OCI-LY7 (cell line): ENCODE measurements around the gene GRIA1. TPM values are rescaled to one million over a fixed set of nuclear protein-coding genes. Genes with fewer than 3 reads are reported as not detected.

Experiments
- BruUV-seq: library from RNA; stranded (reverse); fragments of 400-500 nt; replicated peaks from 2 replicates; lab custom pipeline; 2021; lab: Mats Ljungman, UMichigan
- CTCF ChIA-PET: fragments of 300-600 bp; sonication (Branson Sonifier 250); formaldehyde crosslinking; loops from one replicate; lab custom pipeline; 2022; ENCODE audit warnings: antibody characterized with exemption; ENCODE audit not compliant: unreplicated experiment; lab: Charles Lee
- POLR2A ChIA-PET: fragments of 300-600 bp; sonication (Branson Sonifier 250); formaldehyde crosslinking; loops from one replicate; lab custom pipeline; 2022; ENCODE audit warnings: antibody characterized with exemption; lab: Charles Lee
- DNase-seq: peaks from one replicate; pipeline ENCODE4 v3.0.0-alpha.2; 2015; ENCODE audit warnings: low spot score
- H2AFZ ChIP-seq: fragments of 200-600 bp; sonication (generic), shearing (Covaris generic); 2 replicates; pipeline ENCODE4 v1.6.1; 2014; ENCODE audit warnings: mild to moderate bottlenecking, antibody characterized with exemption, low read length, moderate library complexity
- H3K27ac ChIP-seq: fragments of 200-600 bp; sonication (generic); 2 replicates; pipeline ENCODE4 v1.5.1; 2014; ENCODE audit warnings: mixed run types, low read depth, mild to moderate bottlenecking, moderate library complexity, low read length, inconsistent platforms; ENCODE audit not compliant: poor library complexity, severe bottlenecking
- H3K36me3 ChIP-seq: fragments of 200-600 bp; sonication (generic); 2 replicates; pipeline ENCODE4 v1.6.1; 2014; ENCODE audit warnings: mild to moderate bottlenecking, antibody characterized with exemption, low read length, moderate library complexity, mixed read lengths; ENCODE audit not compliant: insufficient read depth
- H3K4me1 ChIP-seq: fragments of 200-600 bp; sonication (generic); 2 replicates; pipeline ENCODE4 v1.5.1; 2014; ENCODE audit warnings: mild to moderate bottlenecking, low read length; ENCODE audit not compliant: insufficient read depth, poor library complexity, severe bottlenecking
- H3K4me2 ChIP-seq: fragments of 200-600 bp; sonication (generic); 2 replicates; pipeline ENCODE4 v1.6.1; 2014; ENCODE audit warnings: mild to moderate bottlenecking, low read length
- H3K4me3 ChIP-seq: fragments of 200-600 bp; sonication (generic); 2 replicates; pipeline ENCODE4 v1.5.1; 2014; ENCODE audit warnings: mild to moderate bottlenecking, low read depth, low read length; ENCODE audit not compliant: poor library complexity, severe bottlenecking
- H3K79me2 ChIP-seq: fragments of 200-600 bp; sonication (generic); 2 replicates; pipeline ENCODE4 v1.6.1; 2016; ENCODE audit warnings: low read depth, mild to moderate bottlenecking, low read length, moderate library complexity, mixed read lengths; ENCODE audit not compliant: insufficient read depth
- H3K9me2 ChIP-seq: fragments of 200-600 bp; sonication (generic); 2 replicates; pipeline ENCODE4 v1.6.1; 2016; ENCODE audit warnings: mild to moderate bottlenecking, low read length, mixed read lengths; ENCODE audit not compliant: insufficient read depth
- H3K9me3 ChIP-seq: fragments of 200-600 bp; sonication (generic); 2 replicates; pipeline ENCODE4 v1.6.1; 2014; ENCODE audit warnings: mild to moderate bottlenecking, mixed run types, low read length, mixed read lengths
- H4K20me1 ChIP-seq: fragments of 200-600 bp; sonication (generic); 2 replicates; pipeline ENCODE4 v1.6.1; 2014; ENCODE audit warnings: mild to moderate bottlenecking, antibody characterized with exemption, low read length, moderate library complexity, mixed read lengths; ENCODE audit not compliant: insufficient read depth
- EZH2phosphoT487 ChIP-seq: fragments of 200-600 bp; sonication (generic); IDR thresholded peaks from 2 replicates; pipeline ENCODE4 v1.6.1; 2018; ENCODE audit warnings: low read depth, borderline replicate concordance, mild to moderate bottlenecking, mixed run types, antibody characterized with exemption, low read length, moderate library complexity, mixed read lengths
- intact Hi-C: fragments of 100-400 bp; cut with micrococcal nuclease; formaldehyde crosslinking; loops from one replicate; pipeline ENCODE4 v1.10.0; 2022; ENCODE audit not compliant: unreplicated experiment
- total RNA-seq, 2 experiments: library from RNA; depleted of rRNA in 1 of 2; stranded (reverse); fragments of >200 nt in 1 of 2; shearing (Covaris generic) in 1 of 2; gene quantifications; 2 replicates each; pipeline ENCODE4 v1.2.3, GENCODE V29; 2014 to 2022
- TF ChIP-seq, protein P1 (sequence below): fragments of 200-600 bp; sonication (generic); conservative IDR thresholded peaks from 2 replicates; pipeline ENCODE4 v1.5.1; 2014; ENCODE audit warnings: mild to moderate bottlenecking, antibody characterized with exemption, low read length, moderate library complexity, mixed read lengths

Gene GRIA1
- total RNA-seq, 2 experiments from 2014 or later = not detected

DNA sequence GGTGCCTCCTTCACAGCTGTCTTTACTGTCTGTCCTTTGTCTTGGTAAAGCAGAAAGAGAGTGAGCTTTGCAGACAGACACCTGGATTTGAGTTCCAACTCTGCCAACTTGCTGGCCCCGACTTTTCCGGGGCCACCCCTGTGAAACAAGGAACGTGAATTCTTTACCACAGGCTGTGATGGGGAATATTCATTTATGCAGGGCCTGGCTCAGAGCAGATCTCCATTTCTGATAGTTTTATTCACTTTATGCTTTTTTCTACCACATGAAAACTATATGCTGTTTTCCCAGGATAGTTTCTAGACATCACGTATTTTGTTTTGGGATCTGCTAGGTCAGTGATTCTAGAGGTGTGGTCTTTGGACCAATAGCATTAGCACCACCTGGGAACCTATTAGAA lies 211.8 kb downstream of the GRIA1 start:
- intact Hi-C loops = no loop called here
- BruUV-seq = no TSS peak
- Histone ChIP-seq H2AFZ (no peak overlapping the region), H3K27ac (no peak overlapping the region), H3K79me2 (no peaks in the 10 kb centered on the region), H3K9me2 (no peaks in the 10 kb centered on the region), H3K4me1 (no peaks in the 10 kb centered on the region), H3K36me3 (no peaks in the 10 kb centered on the region), H3K4me3 (no peak overlapping the region), H3K9me3 (no peaks in the 10 kb centered on the region), H3K4me2 (no peak overlapping the region), H4K20me1 (no peaks in the 10 kb centered on the region)
- no peak for TF ChIP-seq EZH2phosphoT487
- TF ChIP-seq, protein P1, sequence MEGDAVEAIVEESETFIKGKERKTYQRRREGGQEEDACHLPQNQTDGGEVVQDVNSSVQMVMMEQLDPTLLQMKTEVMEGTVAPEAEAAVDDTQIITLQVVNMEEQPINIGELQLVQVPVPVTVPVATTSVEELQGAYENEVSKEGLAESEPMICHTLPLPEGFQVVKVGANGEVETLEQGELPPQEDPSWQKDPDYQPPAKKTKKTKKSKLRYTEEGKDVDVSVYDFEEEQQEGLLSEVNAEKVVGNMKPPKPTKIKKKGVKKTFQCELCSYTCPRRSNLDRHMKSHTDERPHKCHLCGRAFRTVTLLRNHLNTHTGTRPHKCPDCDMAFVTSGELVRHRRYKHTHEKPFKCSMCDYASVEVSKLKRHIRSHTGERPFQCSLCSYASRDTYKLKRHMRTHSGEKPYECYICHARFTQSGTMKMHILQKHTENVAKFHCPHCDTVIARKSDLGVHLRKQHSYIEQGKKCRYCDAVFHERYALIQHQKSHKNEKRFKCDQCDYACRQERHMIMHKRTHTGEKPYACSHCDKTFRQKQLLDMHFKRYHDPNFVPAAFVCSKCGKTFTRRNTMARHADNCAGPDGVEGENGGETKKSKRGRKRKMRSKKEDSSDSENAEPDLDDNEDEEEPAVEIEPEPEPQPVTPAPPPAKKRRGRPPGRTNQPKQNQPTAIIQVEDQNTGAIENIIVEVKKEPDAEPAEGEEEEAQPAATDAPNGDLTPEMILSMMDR = no peak
- ChIA-PET POLR2A (no interaction called here), CTCF (no interaction called here)
- no peak for DNase-seq

DNA sequence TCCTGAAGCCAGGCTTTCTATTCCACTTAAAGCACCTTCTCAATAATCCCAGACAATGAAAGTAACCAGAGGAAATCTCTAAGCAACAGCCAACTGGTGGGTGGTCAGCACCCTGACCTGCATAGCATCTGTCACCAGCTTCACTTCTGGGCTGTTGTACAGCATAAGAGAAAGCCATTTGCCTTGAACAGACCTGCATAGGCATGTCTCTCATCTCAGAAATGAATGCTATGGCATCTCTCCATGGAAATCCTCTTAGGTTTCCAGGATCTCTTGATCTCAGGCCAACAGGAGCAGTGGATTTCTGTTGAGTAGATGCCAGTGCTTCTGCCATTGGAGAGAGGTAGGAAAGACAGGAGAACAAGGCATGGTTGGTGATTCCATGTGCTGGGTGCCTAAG lies 213.6 kb downstream of the GRIA1 start:
- H3K9me2 ChIP-seq = no peaks in the 10 kb centered on the region
- BruUV-seq = no TSS peak
- no peak for TF ChIP-seq EZH2phosphoT487
- TF ChIP-seq, protein P1 = no peak
- no peak overlapping the region for H3K4me2 ChIP-seq
- no peaks in the 10 kb centered on the region for H3K4me1 ChIP-seq
- no peak overlapping the region for H2AFZ ChIP-seq
- no peaks in the 10 kb centered on the region for H4K20me1 ChIP-seq
- ChIA-PET CTCF (no interaction called here), POLR2A (no interaction called here)
- intact Hi-C loops = no loop called here
- no peaks in the 10 kb centered on the region for H3K36me3 ChIP-seq
- H3K79me2 ChIP-seq = no peaks in the 10 kb centered on the region
- DNase-seq = no peak
- no peak overlapping the region for H3K27ac ChIP-seq
- no peaks in the 10 kb centered on the region for H3K9me3 ChIP-seq
- no peak overlapping the region for H3K4me3 ChIP-seq

DNA sequence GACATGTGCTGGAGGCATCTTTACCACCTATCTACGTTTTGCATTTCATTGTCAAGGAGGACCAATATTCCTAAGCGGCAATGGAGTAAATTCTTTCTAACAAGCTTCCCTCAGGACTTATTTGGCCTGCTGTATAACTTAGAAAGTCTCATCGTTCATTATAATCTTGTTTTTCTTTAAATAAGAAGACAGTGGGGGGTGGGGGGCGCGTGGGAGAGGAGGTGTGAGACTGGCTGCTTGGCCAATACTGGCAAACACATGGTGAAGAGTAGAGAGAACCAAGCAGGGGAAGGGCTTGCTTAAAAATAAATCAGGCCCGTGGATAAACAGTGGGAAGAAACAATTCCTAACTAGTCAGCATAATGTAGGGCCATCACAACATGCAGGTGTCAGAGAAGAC lies 217.2 kb downstream of the GRIA1 start:
- H3K79me2 ChIP-seq = no peaks in the 10 kb centered on the region
- TF ChIP-seq EZH2phosphoT487 = no peak
- TF ChIP-seq, protein P1 = no peak
- H3K9me2 ChIP-seq = no peaks in the 10 kb centered on the region
- H4K20me1 ChIP-seq = no peaks in the 10 kb centered on the region
- no peak for DNase-seq
- peaks cover 7% of the 10 kb centered on the region for H3K4me1 ChIP-seq
- intact Hi-C loops = no loop called here
- no TSS peak for BruUV-seq
- CTCF ChIA-PET = no interaction called here
- no peaks in the 10 kb centered on the region for H3K9me3 ChIP-seq
- no peak overlapping the region for H3K4me3 ChIP-seq
- H3K4me2 ChIP-seq = no peak overlapping the region
- no peak overlapping the region for H2AFZ ChIP-seq
- POLR2A ChIA-PET = interaction anchor here (0.6 to 0.7 kb wide), 3 partner anchors 57 to 1600 kb away, joined by 3 to 5 read pairs (median 4); no protein-coding TSS in a partner anchor
- H3K36me3 ChIP-seq = no peaks in the 10 kb centered on the region
- no peak overlapping the region for H3K27ac ChIP-seq
